Neuronal stem cell (in vitro differentiated cells): ENCODE results near the gene METAP1D.

ENCODE experiments used
- DNase-seq: peaks from one replicate; pipeline ENCODE4 v3.0.0-alpha.2; 2013; ENCODE audit warnings: low spot score
- H2AFZ ChIP-seq: one replicate; pipeline ENCODE4 v1.6.1; 2013; ENCODE audit warnings: mild to moderate bottlenecking, low read length, inconsistent platforms
- H2AK5ac ChIP-seq: 2 replicates; pipeline ENCODE4 v1.6.1; 2013; ENCODE audit warnings: low read depth, mild to moderate bottlenecking, inconsistent platforms, low read length, moderate library complexity, mixed read lengths
- H2BK120ac ChIP-seq: 2 replicates; pipeline ENCODE4 v1.6.1; 2013; ENCODE audit warnings: low read depth, mild to moderate bottlenecking, inconsistent platforms, low read length, moderate library complexity, mixed read lengths
- H2BK12ac ChIP-seq: one replicate; pipeline ENCODE4 v1.6.1; 2013; ENCODE audit warnings: low read length, inconsistent platforms
- H2BK15ac ChIP-seq: 2 replicates; pipeline ENCODE4 v1.6.1; 2013; ENCODE audit warnings: mild to moderate bottlenecking, low read length, inconsistent platforms, mixed read lengths
- H2BK5ac ChIP-seq: one replicate; pipeline ENCODE4 v1.6.1; 2013; ENCODE audit warnings: inconsistent platforms, mild to moderate bottlenecking, low read length, moderate library complexity
- H3K14ac ChIP-seq: one replicate; pipeline ENCODE4 v1.6.1; 2013; ENCODE audit warnings: low read length, inconsistent platforms
- H3K18ac ChIP-seq: 2 replicates; pipeline ENCODE4 v1.6.1; 2013; ENCODE audit warnings: low read length, inconsistent platforms
- H3K23ac ChIP-seq: 2 replicates; pipeline ENCODE4 v1.6.1; 2013; ENCODE audit warnings: low read depth, mild to moderate bottlenecking, mixed read lengths, low read length, inconsistent platforms; ENCODE audit not compliant: poor library complexity
- H3K27ac ChIP-seq: replicated peaks from 3 replicates; pipeline ENCODE4 v1.5.1; 2013; ENCODE audit warnings: low read length, inconsistent platforms
- H3K27me3 ChIP-seq, 3 experiments: 2 replicates each; pipeline ENCODE4 v1.6.1; 2013; ENCODE audit warnings: low read length in 3 of 3, mild to moderate bottlenecking in 2 of 3, inconsistent platforms in 1 of 3, low read depth in 1 of 3, mixed read lengths in 1 of 3, moderate library complexity in 1 of 3; ENCODE audit not compliant: control insufficient read depth in 3 of 3, insufficient read depth in 3 of 3
- H3K36me3 ChIP-seq, 2 donors: replicated peaks in 1 of 2; 2 replicates each; pipeline ENCODE4 v1.6.1; 2013; ENCODE audit warnings: low read length in 2 of 2; ENCODE audit not compliant: control insufficient read depth in 2 of 2, insufficient read depth in 2 of 2
- H3K4ac ChIP-seq: 2 replicates; pipeline ENCODE4 v1.6.1; 2013; ENCODE audit warnings: inconsistent platforms, mild to moderate bottlenecking, low read length, moderate library complexity
- H3K4me1 ChIP-seq, 2 donors: 1 replicate in 1 of 2; 2 replicates in 1 of 2; pipeline ENCODE4 v1.6.1; 2013; ENCODE audit warnings: low read length in 2 of 2, low read depth in 1 of 2; ENCODE audit not compliant: control insufficient read depth in 2 of 2, insufficient read depth in 1 of 2
- H3K4me2 ChIP-seq: one replicate; pipeline ENCODE4 v1.6.1; 2013; ENCODE audit warnings: mild to moderate bottlenecking, low read length, inconsistent platforms; ENCODE audit not compliant: insufficient read depth, poor library complexity, severe bottlenecking
- H3K4me3 ChIP-seq, 2 donors: 2 replicates each; pipeline ENCODE4 v1.5.1; 2013; ENCODE audit warnings: low read length in 2 of 2, mild to moderate bottlenecking in 2 of 2, inconsistent platforms in 1 of 2, moderate library complexity in 1 of 2
- H3K79me1 ChIP-seq: one replicate; pipeline ENCODE4 v1.6.1; 2013; ENCODE audit warnings: low read depth, mild to moderate bottlenecking, inconsistent platforms, low read length, moderate library complexity
- H3K9ac ChIP-seq: one replicate; pipeline ENCODE4 v1.6.1; 2013; ENCODE audit warnings: mild to moderate bottlenecking, low read depth, low read length, inconsistent platforms; ENCODE audit not compliant: poor library complexity
- H3K9me3 ChIP-seq, 2 donors: replicated peaks in 1 of 2; 2 replicates each; pipeline versions ENCODE3 to v1.6.1; 2013; ENCODE audit warnings: low read length in 2 of 2, mild to moderate bottlenecking in 2 of 2, inconsistent platforms in 1 of 2, low read depth in 1 of 2, mixed read lengths in 1 of 2, moderate library complexity in 1 of 2; ENCODE audit not compliant: control insufficient read depth in 2 of 2, insufficient read depth in 1 of 2
- H4K8ac ChIP-seq: one replicate; pipeline ENCODE4 v1.6.1; 2013; ENCODE audit warnings: low read depth, mild to moderate bottlenecking, inconsistent platforms, low read length, moderate library complexity
- H4K91ac ChIP-seq: one replicate; pipeline ENCODE4 v1.6.1; 2013; ENCODE audit warnings: low read length, low read depth, mild to moderate bottlenecking, inconsistent platforms; ENCODE audit not compliant: poor library complexity
- WGBS, 2 donors: extraction: QIAGEN DNeasy Blood & Tissue Kit; methylation state at CpG; one replicate each; pipeline ENCODE4 v1.1.7; 2013; ENCODE audit warnings: missing lambda C conversion rate in 2 of 2, mixed read lengths in 1 of 2; ENCODE audit not compliant: insufficient read length in 2 of 2, insufficient replicate concordance in 1 of 2; ENCODE audit errors: extremely low coverage in 2 of 2; 5-methylcytosine and 5-hydroxymethylcytosine counted together

METAP1D gene

DNA sequence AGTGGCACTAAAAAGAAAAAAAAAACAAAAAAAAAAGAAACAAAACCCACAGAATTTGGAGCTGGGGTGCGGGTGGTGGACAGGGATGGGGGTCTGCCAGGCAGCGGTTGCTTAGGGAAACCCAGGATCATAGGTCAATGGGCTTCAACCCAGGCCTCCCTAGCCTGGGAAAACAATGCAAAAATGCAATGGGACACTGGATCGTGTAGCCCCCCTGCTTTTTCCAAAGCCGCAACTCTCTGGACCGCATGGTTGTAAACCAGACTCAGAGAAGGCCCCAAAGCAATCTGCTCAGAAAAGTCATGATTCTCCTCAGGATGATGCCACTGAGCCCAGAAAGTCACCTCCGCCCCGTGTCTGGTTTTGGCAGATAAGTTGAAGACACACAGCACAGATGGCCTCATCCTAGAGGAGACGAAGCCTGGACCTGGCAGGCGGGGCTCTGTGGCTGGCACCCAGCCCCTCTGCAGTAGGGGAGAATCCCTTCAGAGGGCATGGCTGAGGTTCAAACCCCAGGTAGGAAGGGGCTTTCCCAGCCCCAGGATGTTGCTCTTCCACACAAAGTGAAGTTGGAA is 97.9 kb downstream of the METAP1D start:
- no peak overlapping the region for H3K9ac ChIP-seq
- H3K79me1 ChIP-seq, result no peaks in the 10 kb centered on the region
- H3K18ac ChIP-seq, result no peak overlapping the region
- no peak overlapping the region for H2BK5ac ChIP-seq
- no peak overlapping the region for H2BK15ac ChIP-seq
- H2AFZ ChIP-seq, result peak overlapping the region; percentile 89
- DNase-seq, result peak; percentile 32
- H4K91ac ChIP-seq, result no peak overlapping the region
- H2AK5ac ChIP-seq, result no peak overlapping the region
- WGBS, 2 donors, result no CpG with 5 or more reads among the region's 9 CpGs
- H3K27me3 ChIP-seq, result peaks cover 62 to 97% (median 97%) of the 10 kb centered on the region in 3 experiments
- H3K4ac ChIP-seq, result no peak overlapping the region
- H2BK120ac ChIP-seq, result no peak overlapping the region
- H2BK12ac ChIP-seq, result no peak overlapping the region
- no peak overlapping the region for H3K4me3 ChIP-seq
- H3K4me2 ChIP-seq, result no peak overlapping the region
- no peak overlapping the region for H3K27ac ChIP-seq
- H3K4me1 ChIP-seq, result peaks cover 25 to 55% of the 10 kb centered on the region in 2 donors
- no peak overlapping the region for H4K8ac ChIP-seq
- no peak overlapping the region for H3K23ac ChIP-seq
- H3K36me3 ChIP-seq, result no peaks in the 10 kb centered on the region
- no peak overlapping the region for H3K14ac ChIP-seq
- peaks cover 0 to 1% of the 10 kb centered on the region in 2 donors for H3K9me3 ChIP-seq

GRCh38 chr2:172098287-172098649 is 98.5 kb downstream of the METAP1D start:
- Histone ChIP-seq H3K4me2 (no peak overlapping the region), H4K91ac (no peak overlapping the region), H4K8ac (no peak overlapping the region), H3K23ac (no peak overlapping the region), H2AFZ (no peak overlapping the region), H2BK15ac (no peak overlapping the region), H2BK12ac (no peak overlapping the region), H3K14ac (no peak overlapping the region), H2AK5ac (no peak overlapping the region), H3K36me3 (no peaks in the 10 kb centered on the region), H3K79me1 (no peaks in the 10 kb centered on the region), H3K27ac (no peak overlapping the region), H3K9me3 (peaks cover 0 to 1% of the 10 kb centered on the region in 2 donors), H2BK120ac (no peak overlapping the region), H3K4me3 (no peak overlapping the region), H3K4ac (no peak overlapping the region), H3K27me3 (peaks cover 60 to 95% (median 94%) of the 10 kb centered on the region in 3 experiments), H3K18ac (no peak overlapping the region), H3K9ac (no peak overlapping the region), H2BK5ac (no peak overlapping the region), H3K4me1 (peaks cover 27 to 58% of the 10 kb centered on the region in 2 donors)
- WGBS, 2 donors, result no CpG with 5 or more reads among the region's 1 CpG
- DNase-seq, result no peak

- H2BK12ac ChIP-seq, result no peak overlapping the region
- H3K23ac ChIP-seq, result peak overlapping the region; percentile 94
- 100% methylated on average over 2 of the region's 61 CpGs; no CpG with 5 or more reads in 1 of the 2 donors for WGBS, 2 donors
- H4K91ac ChIP-seq, result no peak overlapping the region
- peaks cover 27 to 58% of the 10 kb centered on the region in 2 donors for H3K4me1 ChIP-seq
- peak overlapping the region; percentile 54 for H3K9ac ChIP-seq
- peak; percentile 58 for DNase-seq
- H3K79me1 ChIP-seq, result no peaks in the 10 kb centered on the region
- H3K27ac ChIP-seq, result no peak overlapping the region
- H3K36me3 ChIP-seq, result no peaks in the 10 kb centered on the region
- no peak overlapping the region for H2BK120ac ChIP-seq
- peaks cover 0 to 1% of the 10 kb centered on the region in 2 donors for H3K9me3 ChIP-seq
- H3K27me3 ChIP-seq, result peaks cover 59 to 93% (median 92%) of the 10 kb centered on the region in 3 experiments
- H3K4me2 ChIP-seq, result peak overlapping the region; percentile 78
- no peak overlapping the region for H4K8ac ChIP-seq
- H3K4ac ChIP-seq, result no peak overlapping the region
- peak overlapping the region; percentile 37 to 60 for H3K4me3 ChIP-seq
- no peak overlapping the region for H3K14ac ChIP-seq
- H2AK5ac ChIP-seq, result no peak overlapping the region
- H2BK5ac ChIP-seq, result no peak overlapping the region
- peak overlapping the region; percentile 89 for H2AFZ ChIP-seq
- no peak overlapping the region for H2BK15ac ChIP-seq
- peak overlapping the region; percentile 53 for H3K18ac ChIP-seq
Measured at GRCh38 chr2:172098650-172099471, 99.1 kb downstream of the METAP1D start.

DNA sequence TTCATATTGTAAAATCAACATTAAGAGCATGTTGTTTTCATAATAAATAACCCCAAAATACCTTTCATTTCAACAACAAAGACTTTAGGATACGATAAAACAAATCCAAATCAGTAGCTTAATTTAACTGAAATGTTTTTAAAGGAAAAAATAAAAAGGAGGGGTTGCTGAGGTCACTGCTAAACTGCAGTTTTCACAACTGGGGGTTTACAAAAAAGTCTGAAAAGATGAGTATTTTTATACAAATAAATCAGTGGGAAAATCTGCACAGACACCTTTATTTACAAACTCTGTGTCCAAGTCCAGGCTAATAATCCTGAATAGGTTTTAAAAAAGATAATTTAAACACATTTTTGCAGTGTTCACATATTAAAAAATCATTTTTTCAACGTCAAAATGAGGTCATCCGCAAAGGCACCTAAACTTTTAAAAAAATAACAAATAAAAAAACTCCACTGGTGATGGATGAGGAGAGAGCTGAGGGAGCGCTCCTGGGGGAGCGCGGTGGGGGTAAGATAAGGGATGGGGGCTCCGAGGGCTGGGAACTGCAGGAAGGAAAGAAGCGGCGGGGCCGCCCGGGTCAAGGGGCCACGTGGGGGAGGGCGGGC is 99.8 kb downstream of the METAP1D start:
- H3K23ac ChIP-seq, result no peak overlapping the region
- no peak overlapping the region for H2BK15ac ChIP-seq
- H3K4me3 ChIP-seq, result peak overlapping the region in 1 of 2 donors; percentile 37
- H3K4ac ChIP-seq, result no peak overlapping the region
- no peak overlapping the region for H3K27ac ChIP-seq
- H3K4me1 ChIP-seq, result peaks cover 27 to 58% of the 10 kb centered on the region in 2 donors
- no peak overlapping the region for H3K14ac ChIP-seq
- H2AK5ac ChIP-seq, result no peak overlapping the region
- H2BK12ac ChIP-seq, result no peak overlapping the region
- H2BK5ac ChIP-seq, result no peak overlapping the region
- H4K91ac ChIP-seq, result no peak overlapping the region
- H3K9ac ChIP-seq, result no peak overlapping the region
- H3K36me3 ChIP-seq, result no peaks in the 10 kb centered on the region
- WGBS, 2 donors, result no CpG with 5 or more reads among the region's 13 CpGs
- peak overlapping the region; percentile 95 for H2AFZ ChIP-seq
- DNase-seq, result no peak
- peak overlapping the region; percentile 78 for H3K4me2 ChIP-seq
- H3K18ac ChIP-seq, result no peak overlapping the region
- H4K8ac ChIP-seq, result no peak overlapping the region
- no peaks in the 10 kb centered on the region for H3K79me1 ChIP-seq
- peaks cover 0 to 1% of the 10 kb centered on the region in 2 donors for H3K9me3 ChIP-seq
- H3K27me3 ChIP-seq, result peaks cover 53 to 90% (median 89%) of the 10 kb centered on the region in 3 experiments
- no peak overlapping the region for H2BK120ac ChIP-seq
